Measurements from ENCODE around the gene PIP4K2A.

PIP4K2A gene

DNA sequence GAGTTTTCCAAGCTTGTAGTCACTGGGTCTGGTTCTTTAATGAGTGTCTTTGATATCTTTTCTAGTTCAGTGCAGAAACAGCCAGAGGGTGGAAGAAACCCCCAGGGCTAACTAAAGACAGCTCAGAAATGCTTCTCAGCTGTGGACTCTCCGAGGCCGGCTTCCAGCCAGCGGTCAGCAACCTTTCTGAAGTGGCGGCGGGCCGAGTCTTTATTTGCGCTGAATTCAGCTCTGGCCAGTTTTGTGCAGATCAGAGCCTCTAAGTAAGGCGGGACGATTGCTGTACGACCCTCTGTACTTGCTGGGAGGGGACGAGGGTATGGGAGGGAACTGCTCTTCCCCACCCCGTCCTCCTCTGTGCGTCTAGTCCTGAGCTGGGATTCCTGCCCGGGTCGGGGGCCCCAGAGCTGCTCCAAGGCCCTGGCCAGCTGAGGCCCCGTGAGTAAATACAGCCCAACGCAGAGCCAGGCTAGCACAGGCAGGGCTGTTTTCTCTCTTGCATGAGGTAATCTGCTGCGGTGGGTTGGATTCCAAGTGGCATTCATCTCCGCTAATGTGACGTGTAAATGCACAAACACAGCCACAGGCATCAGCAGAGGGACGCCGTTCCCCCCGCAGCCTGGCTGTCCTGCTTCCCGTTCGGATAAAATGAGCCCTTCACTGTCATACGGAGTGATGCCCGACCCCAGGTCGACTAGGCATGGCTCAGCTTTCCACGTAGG, 159.8 kb downstream of the PIP4K2A start:
- H3K4me3 ChIP-seq (ENCODE audit: low read depth in 1 of 2, low read length in 2 of 2): no peak overlapping the region
- H3K4me1 ChIP-seq (ENCODE audit: control insufficient read depth in 1 of 2, insufficient read depth in 2 of 2, low read length in 2 of 2): no peaks in the 10 kb centered on the region
- no peaks in the 10 kb centered on the region for H3K27me3 ChIP-seq (ENCODE audit: control insufficient read depth in 1 of 2, insufficient read depth in 2 of 2, low read length in 2 of 2)
- H3K9ac ChIP-seq (ENCODE audit: low read depth in 1 of 2, low read length in 2 of 2): no peak overlapping the region
- no peak overlapping the region for H3K27ac ChIP-seq (ENCODE audit: low read depth, low read length)
- peaks cover 0 to 8% of the 10 kb centered on the region in 2 donors for H3K36me3 ChIP-seq (ENCODE audit: control insufficient read depth in 1 of 2, insufficient read depth in 2 of 2, low read length in 2 of 2)
- no peaks in the 10 kb centered on the region for H3K9me3 ChIP-seq (ENCODE audit: control insufficient read depth in 1 of 2, low read length in 2 of 2)

GRCh38 chr10:22553452-22553995, 160.9 kb downstream of the PIP4K2A start:
- no peak overlapping the region for H3K9ac ChIP-seq (ENCODE audit: low read depth in 1 of 2, low read length in 2 of 2)
- H3K9me3 ChIP-seq (ENCODE audit: control insufficient read depth in 1 of 2, low read length in 2 of 2): no peaks in the 10 kb centered on the region
- H3K4me1 ChIP-seq (ENCODE audit: control insufficient read depth in 1 of 2, insufficient read depth in 2 of 2, low read length in 2 of 2): no peaks in the 10 kb centered on the region
- H3K36me3 ChIP-seq (ENCODE audit: control insufficient read depth in 1 of 2, insufficient read depth in 2 of 2, low read length in 2 of 2): peaks cover 0 to 10% of the 10 kb centered on the region in 2 donors
- H3K27ac ChIP-seq (ENCODE audit: low read depth, low read length): no peak overlapping the region
- H3K4me3 ChIP-seq (ENCODE audit: low read depth in 1 of 2, low read length in 2 of 2): no peak overlapping the region
- no peaks in the 10 kb centered on the region for H3K27me3 ChIP-seq (ENCODE audit: control insufficient read depth in 1 of 2, insufficient read depth in 2 of 2, low read length in 2 of 2)

DNA sequence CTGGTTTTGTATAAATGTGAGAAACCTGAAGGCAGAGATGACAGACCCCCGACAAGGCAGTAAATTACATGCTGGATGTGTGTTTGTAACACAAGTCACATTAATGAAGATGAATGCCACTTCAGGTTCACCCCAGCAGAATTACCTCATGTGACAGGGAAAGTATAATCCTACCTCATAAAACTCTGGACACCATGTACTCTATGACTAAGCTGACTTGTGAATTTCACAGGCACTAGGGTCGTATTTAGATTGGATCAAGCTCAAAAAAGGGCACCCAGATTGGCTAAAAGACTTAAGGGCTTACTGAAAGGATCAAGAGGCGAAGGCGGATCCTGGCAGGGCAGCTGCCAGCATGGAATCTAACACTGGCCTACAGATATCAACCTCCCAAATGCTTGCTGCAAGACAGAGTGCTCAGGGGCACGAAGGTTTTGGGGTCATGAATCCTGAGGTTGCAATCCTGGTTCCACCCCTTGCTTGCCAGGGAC, 161.4 kb downstream of the PIP4K2A start:
- Histone ChIP-seq H3K9me3 (ENCODE audit: control insufficient read depth in 1 of 2, low read length in 2 of 2) (no peaks in the 10 kb centered on the region), H3K36me3 (ENCODE audit: control insufficient read depth in 1 of 2, insufficient read depth in 2 of 2, low read length in 2 of 2) (peaks cover 0 to 10% of the 10 kb centered on the region in 2 donors), H3K4me1 (ENCODE audit: control insufficient read depth in 1 of 2, insufficient read depth in 2 of 2, low read length in 2 of 2) (no peaks in the 10 kb centered on the region), H3K9ac (ENCODE audit: low read depth in 1 of 2, low read length in 2 of 2) (no peak overlapping the region), H3K27me3 (ENCODE audit: control insufficient read depth in 1 of 2, insufficient read depth in 2 of 2, low read length in 2 of 2) (no peaks in the 10 kb centered on the region), H3K27ac (ENCODE audit: low read depth, low read length) (no peak overlapping the region), H3K4me3 (ENCODE audit: low read depth in 1 of 2, low read length in 2 of 2) (no peak overlapping the region)

GRCh38 chr10:22551681-22552365, 162.6 kb downstream of the PIP4K2A start:
- Histone ChIP-seq H3K27me3 (ENCODE audit: control insufficient read depth in 1 of 2, insufficient read depth in 2 of 2, low read length in 2 of 2) (no peaks in the 10 kb centered on the region), H3K4me3 (ENCODE audit: low read depth in 1 of 2, low read length in 2 of 2) (no peak overlapping the region), H3K36me3 (ENCODE audit: control insufficient read depth in 1 of 2, insufficient read depth in 2 of 2, low read length in 2 of 2) (peaks cover 6 to 19% of the 10 kb centered on the region in 2 donors), H3K4me1 (ENCODE audit: control insufficient read depth in 1 of 2, insufficient read depth in 2 of 2, low read length in 2 of 2) (no peaks in the 10 kb centered on the region), H3K27ac (ENCODE audit: low read depth, low read length) (no peak overlapping the region), H3K9ac (ENCODE audit: low read depth in 1 of 2, low read length in 2 of 2) (no peak overlapping the region), H3K9me3 (ENCODE audit: control insufficient read depth in 1 of 2, low read length in 2 of 2) (no peaks in the 10 kb centered on the region)

- no peaks in the 10 kb centered on the region for H3K9me3 ChIP-seq (ENCODE audit: control insufficient read depth in 1 of 2, low read length in 2 of 2)
- H3K27me3 ChIP-seq (ENCODE audit: control insufficient read depth in 1 of 2, insufficient read depth in 2 of 2, low read length in 2 of 2): no peaks in the 10 kb centered on the region
- no peak overlapping the region for H3K27ac ChIP-seq (ENCODE audit: low read depth, low read length)
- H3K36me3 ChIP-seq (ENCODE audit: control insufficient read depth in 1 of 2, insufficient read depth in 2 of 2, low read length in 2 of 2): peaks cover 6 to 20% of the 10 kb centered on the region in 2 donors
- H3K4me3 ChIP-seq (ENCODE audit: low read depth in 1 of 2, low read length in 2 of 2): no peak overlapping the region
- H3K4me1 ChIP-seq (ENCODE audit: control insufficient read depth in 1 of 2, insufficient read depth in 2 of 2, low read length in 2 of 2): no peaks in the 10 kb centered on the region
- no peak overlapping the region for H3K9ac ChIP-seq (ENCODE audit: low read depth in 1 of 2, low read length in 2 of 2)
Observed at GRCh38 chr10:22550732-22551131, 163.6 kb downstream of the PIP4K2A start.

GRCh38 chr10:22548344-22548743, 166.0 kb downstream of the PIP4K2A start:
- Histone ChIP-seq H3K36me3 (ENCODE audit: control insufficient read depth in 1 of 2, insufficient read depth in 2 of 2, low read length in 2 of 2) (peaks cover 6 to 25% of the 10 kb centered on the region in 2 donors), H3K9me3 (ENCODE audit: control insufficient read depth in 1 of 2, low read length in 2 of 2) (no peaks in the 10 kb centered on the region), H3K9ac (ENCODE audit: low read depth in 1 of 2, low read length in 2 of 2) (no peak overlapping the region), H3K4me3 (ENCODE audit: low read depth in 1 of 2, low read length in 2 of 2) (no peak overlapping the region), H3K27ac (ENCODE audit: low read depth, low read length) (no peak overlapping the region), H3K4me1 (ENCODE audit: control insufficient read depth in 1 of 2, insufficient read depth in 2 of 2, low read length in 2 of 2) (no peaks in the 10 kb centered on the region), H3K27me3 (ENCODE audit: control insufficient read depth in 1 of 2, insufficient read depth in 2 of 2, low read length in 2 of 2) (no peaks in the 10 kb centered on the region)

DNA sequence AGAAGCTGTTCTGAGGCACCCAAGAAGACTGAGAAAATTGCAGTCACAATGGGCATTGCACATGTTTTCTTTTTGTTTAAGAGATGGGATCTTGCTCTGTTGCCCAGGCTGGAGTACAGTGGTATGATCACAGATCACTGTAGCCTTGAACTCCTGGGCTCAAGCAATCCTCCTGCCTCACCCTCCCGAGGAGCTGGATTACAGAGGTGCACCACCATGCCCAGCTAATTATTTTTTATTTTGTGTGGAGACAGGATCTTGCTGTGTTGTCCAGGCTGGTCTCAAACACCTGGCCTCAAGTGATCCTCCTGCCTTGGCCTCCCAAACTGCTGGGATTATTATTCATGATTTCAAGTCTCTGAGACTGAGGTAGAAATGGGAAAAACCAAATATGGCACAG, 168.7 kb downstream of the PIP4K2A start:
- no peaks in the 10 kb centered on the region for H3K9me3 ChIP-seq (ENCODE audit: control insufficient read depth in 1 of 2, low read length in 2 of 2)
- peaks cover 6 to 43% of the 10 kb centered on the region in 2 donors for H3K36me3 ChIP-seq (ENCODE audit: control insufficient read depth in 1 of 2, insufficient read depth in 2 of 2, low read length in 2 of 2)
- no peak overlapping the region for H3K9ac ChIP-seq (ENCODE audit: low read depth in 1 of 2, low read length in 2 of 2)
- H3K27ac ChIP-seq (ENCODE audit: low read depth, low read length): no peak overlapping the region
- H3K27me3 ChIP-seq (ENCODE audit: control insufficient read depth in 1 of 2, insufficient read depth in 2 of 2, low read length in 2 of 2): no peaks in the 10 kb centered on the region
- no peaks in the 10 kb centered on the region for H3K4me1 ChIP-seq (ENCODE audit: control insufficient read depth in 1 of 2, insufficient read depth in 2 of 2, low read length in 2 of 2)
- no peak overlapping the region for H3K4me3 ChIP-seq (ENCODE audit: low read depth in 1 of 2, low read length in 2 of 2)

GRCh38 chr10:22544325-22545068, 169.9 kb downstream of the PIP4K2A start:
- no peaks in the 10 kb centered on the region for H3K4me1 ChIP-seq (ENCODE audit: control insufficient read depth in 1 of 2, insufficient read depth in 2 of 2, low read length in 2 of 2)
- H3K27ac ChIP-seq (ENCODE audit: low read depth, low read length): no peak overlapping the region
- H3K27me3 ChIP-seq (ENCODE audit: control insufficient read depth in 1 of 2, insufficient read depth in 2 of 2, low read length in 2 of 2): no peaks in the 10 kb centered on the region
- no peaks in the 10 kb centered on the region for H3K9me3 ChIP-seq (ENCODE audit: control insufficient read depth in 1 of 2, low read length in 2 of 2)
- H3K9ac ChIP-seq (ENCODE audit: low read depth in 1 of 2, low read length in 2 of 2): no peak overlapping the region
- peaks cover 10 to 44% of the 10 kb centered on the region in 2 donors for H3K36me3 ChIP-seq (ENCODE audit: control insufficient read depth in 1 of 2, insufficient read depth in 2 of 2, low read length in 2 of 2)
- no peak overlapping the region for H3K4me3 ChIP-seq (ENCODE audit: low read depth in 1 of 2, low read length in 2 of 2)

DNA sequence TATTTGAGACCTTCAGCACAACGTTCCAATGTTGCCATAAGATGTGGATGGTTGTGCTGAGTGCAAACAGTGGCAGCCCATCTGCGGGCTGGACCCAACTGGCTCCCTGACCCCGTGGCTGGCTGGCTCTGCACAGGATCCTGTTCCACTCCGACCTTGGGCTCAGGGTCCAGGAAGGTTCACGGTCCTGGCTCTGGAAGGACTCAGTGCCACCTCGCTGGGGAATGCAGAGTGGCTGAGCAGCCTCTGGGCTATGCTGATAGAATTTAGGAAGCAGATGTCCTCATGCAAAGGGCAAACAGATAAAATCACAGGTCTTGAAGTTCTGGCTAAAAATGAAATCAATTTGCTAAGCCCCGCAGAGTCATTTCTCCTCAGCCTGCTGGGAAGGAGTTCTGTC, 171.6 kb downstream of the PIP4K2A start:
- Histone ChIP-seq H3K9ac (ENCODE audit: low read depth in 1 of 2, low read length in 2 of 2) (no peak overlapping the region), H3K27me3 (ENCODE audit: control insufficient read depth in 1 of 2, insufficient read depth in 2 of 2, low read length in 2 of 2) (no peaks in the 10 kb centered on the region), H3K9me3 (ENCODE audit: control insufficient read depth in 1 of 2, low read length in 2 of 2) (no peaks in the 10 kb centered on the region), H3K4me1 (ENCODE audit: control insufficient read depth in 1 of 2, insufficient read depth in 2 of 2, low read length in 2 of 2) (no peaks in the 10 kb centered on the region), H3K4me3 (ENCODE audit: low read depth in 1 of 2, low read length in 2 of 2) (no peak overlapping the region), H3K27ac (ENCODE audit: low read depth, low read length) (no peak overlapping the region), H3K36me3 (ENCODE audit: control insufficient read depth in 1 of 2, insufficient read depth in 2 of 2, low read length in 2 of 2) (peaks cover 10 to 56% of the 10 kb centered on the region in 2 donors)

GRCh38 chr10:22541900-22542299, 172.5 kb downstream of the PIP4K2A start:
- H3K27me3 ChIP-seq (ENCODE audit: control insufficient read depth in 1 of 2, insufficient read depth in 2 of 2, low read length in 2 of 2): no peaks in the 10 kb centered on the region
- no peak overlapping the region for H3K27ac ChIP-seq (ENCODE audit: low read depth, low read length)
- no peaks in the 10 kb centered on the region for H3K9me3 ChIP-seq (ENCODE audit: control insufficient read depth in 1 of 2, low read length in 2 of 2)
- H3K4me1 ChIP-seq (ENCODE audit: control insufficient read depth in 1 of 2, insufficient read depth in 2 of 2, low read length in 2 of 2): no peaks in the 10 kb centered on the region
- peaks cover 5 to 51% of the 10 kb centered on the region in 2 donors for H3K36me3 ChIP-seq (ENCODE audit: control insufficient read depth in 1 of 2, insufficient read depth in 2 of 2, low read length in 2 of 2)
- no peak overlapping the region for H3K9ac ChIP-seq (ENCODE audit: low read depth in 1 of 2, low read length in 2 of 2)
- H3K4me3 ChIP-seq (ENCODE audit: low read depth in 1 of 2, low read length in 2 of 2): no peak overlapping the region
